ENCODE results near the gene CASP9.
A peak's percentile ranks its signal among the peaks of the same experiment; 100 is the strongest.

CASP9 gene

DNA sequence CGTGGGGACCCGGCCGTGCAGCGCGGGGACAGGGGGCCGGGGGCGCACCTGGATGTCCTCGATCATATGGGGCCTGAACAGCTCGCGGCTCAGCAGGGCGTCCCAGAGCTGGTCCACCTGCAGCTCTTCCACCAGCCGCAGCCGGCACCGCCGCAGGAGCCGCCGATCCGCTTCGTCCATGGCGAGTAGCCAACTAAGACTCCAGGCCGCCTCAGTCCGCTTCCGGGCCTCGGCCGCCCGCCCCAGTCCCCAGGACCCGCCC lies at the start of gene CASP9:
CASP9 (minus strand) TSS at position 195 of the 262 bp plus-strand sequence; CDS start at position 180, 15 bp downstream.
- DNase-seq (ENCODE audit: low read depth), result no peak

DNA sequence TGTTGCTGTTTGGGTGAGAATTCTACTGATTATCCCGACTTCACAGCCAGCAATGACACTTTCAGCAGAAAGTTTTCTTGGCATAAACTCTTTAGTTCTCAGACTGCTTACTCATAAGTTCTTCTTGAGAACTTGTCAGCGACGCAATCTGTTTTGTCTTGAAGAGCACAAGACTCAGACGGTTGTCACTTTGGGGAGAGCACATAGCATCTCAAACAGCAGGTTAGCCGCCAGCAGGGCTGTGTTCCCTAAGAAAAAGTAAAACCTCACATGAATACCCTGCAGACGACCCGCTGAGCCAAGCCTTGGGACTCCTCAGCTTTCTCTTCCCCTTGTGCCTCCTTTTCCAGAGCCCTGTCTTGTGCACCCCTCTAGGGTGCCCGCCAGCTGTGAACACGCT lies 49.5 kb upstream of the CASP9 start:
- DNase-seq (ENCODE audit: low read depth), result no peak

DNA sequence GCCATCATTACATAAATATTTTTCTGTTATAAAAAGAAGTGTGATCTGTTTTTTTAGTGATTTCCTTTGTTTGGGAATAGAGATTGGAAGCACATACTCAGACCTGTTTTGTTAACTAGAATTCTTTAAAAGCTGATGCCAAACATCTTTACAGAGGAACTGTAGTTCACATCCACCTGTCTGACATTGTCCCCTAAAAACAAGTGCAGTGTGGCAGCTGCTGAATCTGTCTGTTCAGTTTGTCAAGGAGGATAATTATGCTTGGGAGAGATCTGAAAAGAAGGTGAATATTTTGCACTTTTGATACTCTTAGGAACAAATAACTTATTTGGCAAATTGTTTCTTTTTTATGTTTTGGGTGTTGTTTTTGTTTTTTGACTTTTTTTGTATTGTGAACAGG lies 47.3 kb upstream of the CASP9 start:
- no peak for DNase-seq (ENCODE audit: low read depth)

DNA sequence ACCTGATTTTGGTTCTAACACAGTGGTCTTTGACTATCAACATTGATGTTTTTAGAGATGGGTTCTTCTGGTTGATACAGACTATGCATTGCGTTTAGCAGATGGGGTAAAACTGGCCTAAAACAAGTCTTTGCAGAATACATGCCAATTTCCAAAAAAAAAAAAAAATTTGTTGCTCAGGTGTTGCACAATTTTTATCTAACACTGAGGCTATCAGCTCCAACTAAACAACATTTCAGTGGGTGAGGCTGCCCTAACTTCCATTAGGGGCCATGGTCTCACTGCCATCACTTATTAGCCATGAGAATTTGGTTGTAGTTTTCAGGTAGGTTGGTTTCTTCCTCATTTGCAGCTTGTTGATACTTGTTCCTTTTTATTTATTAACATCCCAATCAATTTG lies 46.8 kb upstream of the CASP9 start:
- DNase-seq (ENCODE audit: low read depth), result no peak

DNA sequence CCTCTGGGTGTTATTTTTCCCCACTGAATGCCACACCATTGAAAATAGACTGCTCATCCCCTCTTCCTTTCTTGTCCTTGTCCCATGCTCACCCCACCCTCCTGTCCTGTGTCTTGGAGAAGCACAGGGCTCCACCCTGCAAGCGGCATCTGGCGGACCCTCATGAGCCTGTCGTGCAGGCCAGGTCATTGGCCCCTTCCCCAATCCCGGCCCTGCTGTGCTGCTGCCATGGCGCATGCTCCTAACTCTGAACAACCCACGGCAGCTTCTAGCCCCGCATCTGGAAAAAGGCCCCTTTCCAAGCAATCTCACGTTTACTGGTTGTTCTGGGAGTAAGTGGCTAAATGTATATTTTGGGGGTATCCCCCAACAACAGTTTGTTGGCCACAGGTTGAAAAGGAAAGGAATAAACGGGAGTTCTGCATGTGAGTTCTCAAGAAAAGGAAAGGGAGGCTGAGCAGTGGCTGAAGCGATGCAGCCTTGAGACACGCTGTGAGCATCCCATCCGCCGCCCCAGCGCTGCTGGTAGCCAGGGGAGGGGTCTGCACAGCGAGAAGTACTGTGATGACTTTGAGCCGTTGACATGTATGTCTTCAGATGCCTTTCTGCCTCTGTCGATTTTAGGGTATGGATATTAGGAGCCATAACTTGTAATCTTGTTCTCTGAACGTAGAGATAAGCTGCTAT lies 44.5 kb upstream of the CASP9 start:
- no peak for DNase-seq (ENCODE audit: low read depth)

DNA sequence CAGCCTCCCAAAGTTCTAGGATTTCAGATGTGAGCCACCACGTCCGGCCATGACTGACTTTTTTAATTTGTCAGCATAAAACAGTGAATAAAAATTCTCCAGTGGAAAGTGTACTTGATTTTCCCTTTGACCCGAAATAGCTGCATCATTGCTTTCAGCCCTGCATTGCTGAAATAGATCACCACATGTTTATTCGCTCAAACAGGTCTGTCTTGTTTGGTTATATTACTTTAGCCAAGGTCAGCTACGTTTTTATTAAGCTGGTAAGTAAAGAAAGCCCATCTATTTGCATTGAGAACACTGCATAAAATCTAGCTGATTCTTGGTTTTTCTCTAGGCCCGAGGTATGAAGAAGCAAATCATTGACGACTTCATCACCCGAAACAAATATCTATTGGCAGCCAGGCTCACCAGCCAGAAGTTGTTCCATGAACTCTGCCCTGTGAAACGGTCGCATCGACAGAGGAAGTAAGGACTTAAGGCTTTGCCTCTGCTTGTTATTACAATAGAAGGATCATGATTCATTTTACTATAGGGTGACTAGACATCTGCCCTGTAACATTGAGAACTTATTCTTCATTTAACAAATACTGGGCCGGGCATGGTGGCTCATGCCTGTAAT lies 35.3 kb upstream of the CASP9 start:
- no peak for DNase-seq (ENCODE audit: low read depth)

DNA sequence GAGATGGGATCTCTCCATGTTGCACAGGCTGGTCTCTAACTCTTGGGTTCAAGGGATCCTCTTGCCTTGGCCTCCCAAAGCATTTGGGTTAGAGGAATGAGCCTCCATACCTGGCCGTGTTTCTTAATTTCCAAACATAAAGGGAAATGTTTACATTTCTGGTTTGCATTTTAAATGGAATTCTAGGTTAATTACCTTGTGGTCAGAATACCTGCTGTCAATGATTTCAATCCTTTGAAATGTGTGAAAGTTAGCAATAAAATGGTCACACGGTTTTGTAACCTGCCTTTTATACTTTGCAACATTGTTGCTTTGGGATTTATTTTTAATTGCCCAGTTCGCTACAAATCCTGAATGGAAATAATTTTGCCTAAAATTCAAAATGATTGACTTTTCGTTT lies 34.5 kb upstream of the CASP9 start:
- DNase-seq (ENCODE audit: low read depth), result no peak

DNA sequence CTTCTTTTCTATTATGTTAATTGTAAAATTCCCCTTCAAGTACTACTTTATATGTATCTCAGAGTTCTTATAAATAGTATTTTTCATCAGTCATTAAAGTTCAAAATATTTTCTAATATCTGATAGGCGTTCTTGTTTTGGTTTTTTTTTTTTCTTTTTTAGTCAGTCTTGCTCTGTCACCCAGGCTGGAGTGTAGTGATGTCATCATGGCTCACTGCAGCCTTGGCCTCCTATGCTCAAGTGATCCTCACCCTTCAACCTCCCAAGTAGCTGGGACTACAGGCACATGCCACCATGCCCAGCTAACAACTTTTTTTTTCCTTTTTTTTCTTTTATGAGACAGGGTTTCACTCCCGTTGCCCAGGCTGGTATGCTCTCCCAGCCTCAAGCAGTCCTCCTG lies 33.6 kb upstream of the CASP9 start:
- no peak for DNase-seq (ENCODE audit: low read depth)

DNA sequence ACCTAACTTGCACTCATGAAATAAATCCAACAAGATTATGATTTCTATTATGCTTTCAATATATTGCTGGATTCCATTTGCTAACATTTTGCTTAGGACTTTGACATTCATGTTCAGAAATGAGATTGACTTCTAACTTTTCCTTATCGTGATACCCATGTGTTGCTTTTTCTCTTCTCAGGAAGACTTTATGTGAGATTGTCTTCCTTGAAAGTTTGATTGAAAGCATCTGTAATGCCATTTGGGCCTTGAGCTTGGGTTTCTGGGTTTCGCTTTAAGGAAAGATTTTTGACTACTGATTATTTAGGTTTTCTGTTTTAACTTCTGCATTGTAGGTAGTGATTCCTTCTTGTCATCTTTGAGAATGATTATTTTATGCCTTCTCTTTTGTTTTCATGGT lies 33.0 kb upstream of the CASP9 start:
- DNase-seq (ENCODE audit: low read depth), result no peak

DNA sequence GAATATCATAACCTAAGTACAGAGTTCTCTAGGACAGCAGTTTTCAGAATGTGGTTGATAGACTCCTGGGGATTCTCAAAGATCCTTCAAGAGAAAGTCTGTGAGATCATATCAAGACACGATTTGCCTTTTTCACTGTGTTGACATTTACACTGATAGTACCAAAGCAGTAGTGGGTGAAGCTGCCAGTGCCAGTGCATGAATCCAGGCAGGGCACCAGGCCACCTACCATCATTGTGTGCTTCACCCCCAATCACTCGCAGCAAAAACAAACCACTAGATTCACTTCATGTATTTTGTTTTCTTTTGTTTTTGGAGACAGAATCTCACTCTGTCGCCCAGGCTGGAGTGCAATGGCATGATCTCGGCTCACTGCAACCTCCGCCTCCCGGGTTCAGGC lies 26.6 kb upstream of the CASP9 start:
- DNase-seq (ENCODE audit: low read depth), result no peak

DNA sequence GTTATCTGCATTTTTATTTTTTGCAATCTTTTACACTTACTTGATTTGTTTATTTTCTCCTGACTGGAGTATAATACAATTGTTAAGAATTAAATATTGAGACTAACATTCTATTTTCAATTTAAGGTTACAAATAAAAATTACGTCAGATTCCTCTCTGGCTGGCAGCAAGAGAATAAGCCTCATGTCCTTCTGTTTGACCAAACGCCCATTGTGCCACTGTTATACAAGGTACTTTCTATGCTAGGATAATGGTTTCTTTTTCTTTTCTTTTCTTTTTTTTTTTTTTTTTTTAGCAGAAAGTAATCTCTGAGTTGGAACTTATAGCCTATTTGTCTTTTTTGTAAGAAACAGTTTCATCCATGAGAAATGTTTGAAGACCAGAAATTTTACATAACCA lies 22.6 kb upstream of the CASP9 start:
- no peak for DNase-seq (ENCODE audit: low read depth)

DNA sequence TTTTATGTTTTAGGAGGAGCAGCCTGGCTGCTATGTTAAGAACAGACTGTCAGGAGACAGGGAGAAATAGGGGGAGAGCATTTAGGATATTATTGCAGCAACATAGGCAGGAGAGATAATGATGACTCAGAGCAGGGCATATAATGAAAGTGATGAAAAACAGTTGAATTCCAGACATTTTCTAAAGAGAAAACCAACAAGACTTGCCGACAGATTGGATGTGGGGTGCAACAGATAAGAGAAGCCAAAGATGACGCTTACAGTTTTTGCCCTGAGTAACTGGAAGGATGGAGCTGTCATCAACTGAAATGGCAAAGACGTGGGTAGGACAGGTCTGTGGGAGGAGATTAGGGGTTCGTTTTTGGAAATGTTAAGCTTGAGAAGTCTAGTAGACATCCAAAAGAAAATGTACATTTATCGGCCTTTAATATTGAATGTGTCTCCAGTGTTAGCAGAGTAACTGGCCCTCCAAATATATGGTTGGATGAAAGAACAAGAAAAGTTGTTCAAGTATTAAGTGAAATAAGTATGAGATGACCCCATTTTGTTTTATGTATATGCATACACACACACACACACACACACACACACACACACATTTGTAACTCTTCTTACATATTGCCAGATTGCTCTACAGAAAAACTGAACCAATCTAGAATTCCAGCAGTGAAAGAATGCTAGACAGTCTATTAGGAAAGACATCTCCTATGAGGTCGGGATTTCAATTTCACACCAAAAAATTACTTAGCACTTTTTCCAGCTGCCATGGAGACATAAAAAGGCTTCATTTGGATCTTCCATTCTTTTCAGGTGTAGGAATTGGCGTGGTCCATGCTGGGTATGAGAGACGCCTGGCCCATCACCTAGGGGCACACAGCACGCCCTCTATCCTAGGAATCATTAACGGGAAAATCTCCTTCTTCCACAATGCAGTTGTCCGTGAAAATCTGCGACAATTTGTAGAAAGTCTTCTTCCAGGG lies 19.9 kb upstream of the CASP9 start:
- peak; percentile 42 for DNase-seq (ENCODE audit: low read depth)

DNA sequence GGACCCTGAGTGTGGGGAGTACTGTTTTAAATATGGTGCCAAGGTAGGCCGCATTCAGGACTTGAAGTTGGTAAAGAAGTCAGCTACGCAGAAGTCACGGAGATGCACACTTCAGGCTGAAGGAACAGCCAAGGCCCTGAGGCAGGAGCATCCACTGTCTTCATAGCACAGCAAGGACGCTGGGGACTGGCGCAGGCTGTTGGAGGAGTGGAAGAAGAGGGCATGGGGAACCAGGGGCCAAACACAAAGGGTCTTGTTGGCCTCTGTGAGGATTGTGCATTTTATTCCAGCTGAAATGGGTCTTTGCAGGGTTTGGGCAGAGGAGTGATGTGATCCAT lies 19.2 kb upstream of the CASP9 start:
- no peak for DNase-seq (ENCODE audit: low read depth)

DNA sequence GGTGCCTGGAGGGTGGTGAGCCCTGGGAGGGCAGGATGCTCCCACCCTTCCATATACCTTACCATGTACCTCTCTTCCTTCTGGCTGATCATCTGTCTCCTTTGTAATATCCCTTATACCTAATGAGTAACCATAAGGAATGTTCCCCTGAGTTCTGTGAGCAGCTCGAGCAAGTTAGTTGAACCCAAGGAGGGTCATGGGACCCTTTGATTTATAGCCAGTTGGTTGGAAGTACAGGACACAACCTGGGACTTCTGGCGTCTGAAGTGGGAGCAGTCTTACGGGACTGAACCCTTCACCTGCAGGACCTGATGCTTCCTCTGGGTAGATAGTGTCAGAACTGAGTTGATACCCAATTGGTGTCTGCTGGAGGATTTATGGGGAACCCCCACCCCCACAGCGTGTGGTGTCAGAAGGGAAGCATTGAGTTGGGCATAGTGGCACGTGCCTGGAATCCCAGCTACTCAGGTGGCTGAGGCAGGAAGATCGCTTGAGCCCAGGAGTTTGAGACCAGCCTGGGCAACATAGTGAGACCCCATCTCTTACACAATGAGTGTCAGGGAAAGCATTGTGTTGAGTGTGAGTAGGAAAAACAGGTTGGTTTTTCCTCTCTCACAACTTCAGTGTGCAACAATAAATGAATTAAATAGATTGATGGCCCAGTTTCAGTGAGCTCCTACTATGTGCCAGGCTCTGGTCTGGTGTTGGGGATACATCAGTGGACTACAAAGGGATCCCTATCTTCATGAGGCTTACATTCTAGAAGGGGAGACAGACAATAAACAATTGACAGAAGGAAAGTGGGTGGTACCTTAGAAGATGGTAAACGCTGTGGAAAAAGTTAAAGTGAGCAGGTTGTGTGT lies 18.6 kb upstream of the CASP9 start:
- no peak for DNase-seq (ENCODE audit: low read depth)

DNA sequence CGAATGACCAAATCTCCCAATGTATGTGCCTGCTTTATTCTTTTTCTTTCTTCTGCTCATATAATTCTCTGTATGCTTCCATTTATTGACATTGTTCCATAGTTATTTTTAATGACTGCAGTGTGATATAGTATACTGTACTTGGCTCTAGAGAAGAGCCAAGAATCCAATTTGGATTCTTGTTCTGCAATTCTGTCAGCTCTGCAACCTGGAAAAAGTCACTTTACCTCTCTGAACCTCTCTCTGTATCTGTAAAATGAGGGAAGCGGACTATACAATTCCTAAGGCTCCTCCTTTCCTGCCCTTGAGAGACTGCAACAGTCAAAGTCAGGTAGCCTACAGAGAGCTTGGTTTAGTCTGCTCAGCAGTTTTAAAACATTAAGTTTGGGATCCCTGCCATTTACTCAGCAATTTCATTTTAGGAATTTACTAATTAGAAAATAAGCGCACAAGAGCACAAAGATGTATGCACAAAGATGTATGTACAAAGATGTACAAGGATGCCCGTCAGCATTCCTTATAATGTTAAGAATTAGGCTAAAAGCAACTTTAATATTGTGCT lies 17.3 kb upstream of the CASP9 start:
- DNase-seq (ENCODE audit: low read depth), result no peak

DNA sequence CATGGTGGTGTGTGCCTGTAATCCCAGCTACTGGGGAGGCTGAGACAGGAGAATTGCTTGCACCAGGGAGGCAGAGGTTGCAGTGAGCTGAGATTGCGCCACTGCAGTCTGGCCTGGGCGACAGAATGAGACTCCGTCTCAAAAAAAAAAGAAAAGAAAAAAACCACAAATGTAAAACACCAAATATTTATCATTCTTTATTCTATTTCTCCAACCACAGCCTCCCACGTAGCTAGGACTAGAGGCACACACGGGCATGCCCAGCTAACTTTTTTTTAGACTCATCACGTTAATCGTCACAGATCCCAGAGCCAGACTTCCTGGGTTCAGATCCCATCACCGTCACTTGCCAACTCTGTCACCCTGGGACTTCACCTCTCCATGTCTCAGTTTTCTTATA lies 16.2 kb upstream of the CASP9 start:
- no peak for DNase-seq (ENCODE audit: low read depth)

DNA sequence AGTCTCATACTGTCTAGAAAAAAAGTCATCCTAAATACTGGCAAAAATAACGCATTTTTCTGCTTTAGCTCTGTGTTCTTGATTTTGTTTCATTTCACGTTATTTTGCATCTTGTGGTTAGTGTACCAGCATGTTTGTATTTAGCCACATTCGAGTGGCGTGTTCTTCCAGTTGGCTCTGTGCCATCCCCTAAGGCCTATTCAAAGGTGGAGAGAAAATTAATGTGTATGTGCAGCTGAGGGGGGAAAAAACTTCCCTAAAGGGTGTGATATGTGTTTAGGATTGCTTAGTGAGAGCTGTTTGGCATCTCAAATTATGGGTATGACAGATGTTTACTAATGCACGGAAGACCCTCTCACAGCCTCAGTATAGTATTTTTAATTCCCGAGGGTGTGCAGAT lies 14.8 kb upstream of the CASP9 start:
- DNase-seq (ENCODE audit: low read depth), result no peak

DNA sequence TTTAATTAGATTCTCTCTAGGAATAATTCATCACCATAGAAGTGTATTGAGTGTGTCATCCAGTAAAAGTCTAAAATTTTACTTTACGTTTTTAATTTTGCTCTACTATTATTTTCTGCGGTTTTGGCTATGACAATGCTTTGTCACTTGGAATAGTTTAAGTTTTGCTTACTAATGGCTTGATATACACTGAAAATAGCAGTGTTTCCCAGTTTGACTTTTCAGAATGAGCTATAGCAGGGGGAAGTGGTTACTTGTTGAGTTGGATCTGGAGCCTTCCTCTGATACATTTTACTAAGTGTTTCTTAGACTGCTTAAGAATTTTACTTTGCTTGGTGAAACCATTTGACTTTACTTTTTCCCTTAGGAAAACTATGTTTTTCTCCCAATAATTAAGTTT lies 7.7 kb upstream of the CASP9 start:
- DNase-seq (ENCODE audit: low read depth), result no peak

DNA sequence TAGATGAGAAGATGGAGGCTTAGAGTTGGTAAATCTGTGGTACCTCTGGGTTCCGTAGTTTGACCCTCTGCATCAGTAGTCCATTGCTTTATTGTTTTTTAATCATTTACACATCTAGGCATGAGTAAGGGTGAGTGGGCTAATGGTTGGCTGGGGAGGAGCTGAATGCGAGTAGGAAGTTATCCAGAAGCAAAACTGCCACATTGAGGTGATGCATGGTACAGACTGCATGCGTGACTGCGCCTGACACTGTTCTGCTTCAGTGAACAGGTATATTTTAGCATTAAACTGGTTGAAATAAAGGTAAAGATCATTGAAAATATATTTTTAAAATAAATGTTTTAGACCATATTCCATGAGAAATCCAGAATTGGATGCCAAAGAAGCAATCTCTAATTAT lies 7.0 kb upstream of the CASP9 start:
- DNase-seq (ENCODE audit: low read depth), result no peak

DNA sequence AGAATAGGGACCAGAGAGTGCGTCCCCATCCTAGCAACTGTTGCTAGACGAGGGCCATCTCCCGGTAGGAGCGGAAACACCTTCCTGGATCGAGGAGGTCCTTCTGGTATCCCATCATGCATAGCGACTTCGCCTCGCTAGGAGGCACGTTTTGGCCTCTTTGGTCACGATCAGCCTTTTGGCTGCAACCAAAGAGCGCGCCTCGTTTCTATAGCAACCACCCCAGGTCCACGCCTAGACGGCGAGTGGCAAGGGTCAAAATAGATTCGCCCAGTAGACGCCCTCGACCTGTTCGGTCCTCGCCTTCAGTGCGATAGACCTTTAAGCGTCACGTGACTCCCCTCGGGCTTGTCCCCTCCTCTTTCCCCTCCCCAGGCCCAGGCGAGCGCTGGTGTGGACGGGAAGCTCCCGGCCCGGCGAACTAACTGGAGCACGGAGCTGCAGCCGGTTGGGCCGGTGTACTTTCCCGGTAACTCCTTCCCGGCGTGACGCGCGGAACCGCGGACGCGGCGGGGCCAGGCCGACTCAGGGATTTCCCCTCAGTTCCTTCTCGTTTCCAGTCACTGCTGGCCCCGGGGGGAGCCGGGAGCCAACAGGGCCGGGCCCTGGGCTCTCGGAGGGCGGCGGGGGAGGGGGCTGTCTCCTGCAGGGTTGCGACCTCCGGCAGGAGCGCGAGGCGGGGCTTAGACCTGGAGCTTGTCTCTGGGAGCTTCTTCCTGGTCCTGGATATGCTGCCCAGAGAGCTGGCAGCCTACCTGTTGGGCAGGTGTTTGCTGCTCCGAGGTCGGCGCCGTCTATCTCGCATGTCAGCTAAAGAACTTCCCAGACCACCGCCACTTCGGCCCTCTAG lies 2.7 kb upstream of the CASP9 start, which contains the start of gene DNAJC16:
DNAJC16 (plus strand) TSS at position 359 of the 850 bp plus-strand sequence. CDS start 2,258 bp downstream, outside the sequence.
- DNase-seq (ENCODE audit: low read depth), result peak; percentile 100

DNA sequence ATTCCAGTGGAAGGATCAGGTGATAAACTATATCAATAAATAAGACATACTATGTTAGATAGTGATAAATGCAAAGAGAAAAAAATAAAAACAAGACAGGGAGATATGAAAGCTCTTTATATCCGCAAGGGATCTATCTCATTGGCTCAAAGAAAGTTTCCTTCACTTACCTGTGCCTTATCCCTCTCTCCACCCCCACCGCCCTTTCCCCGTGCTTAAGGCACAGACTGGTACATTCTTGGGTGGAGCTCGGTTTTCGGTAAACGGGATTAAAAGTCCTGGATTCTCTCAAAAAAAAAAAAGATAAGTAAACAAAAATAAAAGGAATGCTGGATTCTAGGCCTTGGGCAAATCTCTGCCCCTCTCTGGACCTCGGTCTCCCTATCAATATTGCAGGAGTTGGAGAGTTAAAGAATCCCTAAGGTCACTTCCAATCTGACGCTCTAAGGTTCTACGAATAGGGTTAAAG lies 2.0 kb upstream of the CASP9 start:
- DNase-seq (ENCODE audit: low read depth), result no peak
